DMS 273 treated with DMSO at 0.1 percent for 48 hours (cell line): ENCODE measurements around the gene HIP1.
A peak's percentile ranks its signal among the peaks of the same experiment; 100 is the strongest.
"Not testable (repeated sequence)": the region's sequence is repeated elsewhere in the genome, so short reads cannot be mapped to it uniquely, and the experiment has no call there.

ENCODE experiments used
- DNase-seq: peaks from one replicate; lab custom pipeline; 2025; lab: John Stamatoyannopoulos, UW

HIP1 gene

DNA sequence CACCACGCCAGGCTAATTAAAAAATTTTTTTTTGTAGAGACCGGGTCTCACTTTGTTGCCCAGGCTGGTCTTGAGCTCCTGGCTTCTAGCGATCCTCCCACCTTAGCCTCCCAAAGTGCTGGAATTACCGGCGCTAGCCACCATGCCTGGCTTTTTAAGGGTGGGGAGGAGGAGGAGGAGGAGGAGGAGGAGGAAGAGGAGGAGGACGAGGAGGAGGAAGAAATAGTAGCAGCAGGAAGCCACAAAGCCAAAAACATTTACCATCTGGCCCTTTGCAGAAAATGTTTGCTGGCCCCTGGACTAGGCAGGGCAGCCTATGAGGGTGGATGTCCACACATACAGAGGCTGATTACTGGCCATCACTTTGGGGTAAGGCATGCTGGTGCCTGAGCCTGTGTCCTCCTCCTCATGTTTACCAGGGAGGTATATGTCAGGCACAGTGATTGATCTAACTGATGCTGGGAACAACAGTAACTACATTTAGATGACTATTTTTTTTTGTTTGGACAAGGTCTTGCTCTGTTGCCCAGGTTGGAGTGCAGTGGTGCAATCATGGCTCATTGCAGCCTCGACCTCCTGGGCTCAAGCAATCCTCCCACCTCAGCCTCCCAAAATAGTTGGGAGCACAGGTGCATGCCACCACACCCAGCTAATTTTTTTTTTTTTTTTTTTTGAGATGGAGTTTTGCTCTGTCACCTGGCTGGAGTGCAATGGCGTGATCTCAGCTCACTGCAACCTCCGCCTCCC, 122.1 kb downstream of the HIP1 start:
- no peak for DNase-seq

DNA sequence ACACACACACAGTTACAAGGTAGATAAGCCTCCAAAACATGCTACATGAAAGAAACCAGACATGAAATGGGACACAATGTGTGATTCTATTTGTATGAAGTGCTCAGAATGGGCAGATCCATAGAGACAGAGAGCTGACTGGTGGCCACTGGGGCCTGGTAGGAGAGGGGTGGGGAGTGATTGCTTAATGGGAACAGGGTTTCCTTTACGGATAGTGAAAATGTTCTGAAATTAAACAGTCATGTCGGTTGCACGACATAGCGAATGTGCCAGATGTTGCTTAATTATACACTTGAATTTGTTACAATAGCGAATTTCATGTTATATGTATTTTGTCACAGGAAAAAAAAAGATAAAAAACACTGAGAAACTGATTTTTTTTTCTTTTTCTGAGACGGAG, 124.3 kb downstream of the HIP1 start:
- no peak for DNase-seq

DNA sequence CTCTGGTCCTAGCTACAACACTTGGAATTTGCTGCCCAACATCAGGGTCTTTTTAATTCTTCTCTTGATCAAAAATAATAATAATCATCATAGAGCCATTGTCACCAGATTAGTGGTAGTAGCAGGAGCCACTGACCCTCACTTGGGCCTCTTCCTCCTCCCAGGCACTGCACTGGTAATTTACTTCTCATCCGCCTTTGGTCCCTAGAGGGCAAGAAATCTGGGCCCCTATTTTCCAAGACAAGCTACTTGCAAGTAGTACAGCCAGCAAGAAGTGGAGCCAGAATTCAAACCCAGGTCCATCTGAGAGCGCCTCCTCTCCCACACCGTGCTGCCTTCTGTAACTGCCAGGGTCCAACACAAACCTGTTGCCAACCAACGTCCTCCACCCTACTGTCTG, 125.4 kb downstream of the HIP1 start:
- DNase-seq, result no peak

DNA sequence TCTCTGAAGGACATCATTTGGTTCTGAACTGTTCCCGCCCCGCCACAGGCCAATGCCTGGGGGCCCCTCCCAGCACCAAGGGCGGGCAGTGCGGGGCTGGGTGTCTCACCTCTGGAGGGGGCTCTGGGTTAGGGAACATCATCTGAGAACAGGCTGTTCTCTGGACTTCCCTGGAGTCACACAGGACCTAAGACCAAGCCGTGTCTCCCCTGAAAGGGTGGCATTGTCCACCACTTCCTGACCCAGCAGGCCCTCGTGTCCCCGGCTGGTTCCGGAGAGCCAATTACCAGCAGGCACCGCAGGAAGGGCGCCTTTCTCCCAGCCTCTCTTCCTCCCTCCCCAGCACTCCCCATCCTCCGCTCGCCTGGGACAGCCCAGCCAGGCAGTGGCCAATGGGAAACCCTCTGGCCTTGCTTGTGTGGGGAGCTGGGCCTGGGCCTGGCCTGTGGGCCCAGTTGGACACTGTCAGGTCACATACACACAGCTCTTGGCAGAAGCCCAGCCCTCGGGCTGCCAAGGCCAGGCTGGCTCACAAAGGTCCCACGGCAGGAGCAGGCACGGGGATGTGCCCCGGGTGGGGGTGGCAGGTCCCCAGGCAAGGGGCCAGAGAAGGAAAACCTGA, 127.1 kb downstream of the HIP1 start:
- no peak for DNase-seq

DNA sequence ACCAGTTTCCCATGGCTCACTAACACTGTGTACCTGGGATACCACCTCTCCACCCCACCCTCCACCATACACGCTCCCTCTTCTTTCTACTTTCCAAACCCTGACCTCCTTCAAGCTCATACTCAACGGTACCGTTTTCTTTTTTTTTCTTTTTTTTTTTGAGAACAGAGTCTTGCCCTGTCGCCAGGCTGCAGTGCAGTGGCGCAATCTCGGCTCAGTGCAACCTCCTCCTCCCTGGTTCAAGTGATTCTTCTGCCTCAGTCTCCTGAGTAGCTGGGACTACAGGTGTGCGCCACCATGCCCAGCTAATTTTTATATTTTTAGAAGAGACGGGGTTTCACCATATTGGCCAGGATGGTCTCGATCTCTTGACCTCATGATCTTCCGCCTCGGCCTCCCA, 129.3 kb downstream of the HIP1 start:
- DNase-seq, result not testable (repeated sequence)

DNA sequence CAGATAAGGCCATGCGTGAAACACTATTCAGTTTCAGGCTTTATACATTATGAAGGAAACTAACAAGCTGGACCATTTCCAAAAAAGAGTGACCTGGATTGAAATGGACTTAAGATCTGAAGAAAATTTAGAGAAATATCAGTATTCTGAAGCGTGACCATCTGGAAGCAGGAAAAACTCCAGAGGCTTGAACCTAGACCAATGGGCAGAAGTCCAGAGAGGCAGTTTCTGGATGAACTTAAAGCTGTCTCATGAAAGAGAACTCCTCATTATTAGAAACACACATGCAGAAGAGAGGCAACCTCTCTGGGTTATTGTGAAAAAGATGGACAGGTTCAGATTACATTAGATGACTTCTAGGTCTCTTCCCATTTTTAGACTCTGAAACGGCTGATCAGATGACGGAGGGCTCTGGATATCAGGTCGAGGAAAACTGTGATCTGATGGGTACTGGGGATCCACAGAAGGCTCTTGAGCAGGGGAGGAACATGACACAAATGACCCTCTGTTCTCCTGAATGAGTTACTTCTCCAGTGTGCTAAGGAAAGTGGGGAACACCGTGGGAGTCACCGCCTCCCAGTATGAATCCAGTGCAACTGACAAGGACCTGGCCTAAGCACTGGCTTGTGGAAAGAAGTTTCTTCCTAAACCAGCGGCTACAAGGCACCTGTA, 130.2 kb downstream of the HIP1 start:
- no peak for DNase-seq

DNA sequence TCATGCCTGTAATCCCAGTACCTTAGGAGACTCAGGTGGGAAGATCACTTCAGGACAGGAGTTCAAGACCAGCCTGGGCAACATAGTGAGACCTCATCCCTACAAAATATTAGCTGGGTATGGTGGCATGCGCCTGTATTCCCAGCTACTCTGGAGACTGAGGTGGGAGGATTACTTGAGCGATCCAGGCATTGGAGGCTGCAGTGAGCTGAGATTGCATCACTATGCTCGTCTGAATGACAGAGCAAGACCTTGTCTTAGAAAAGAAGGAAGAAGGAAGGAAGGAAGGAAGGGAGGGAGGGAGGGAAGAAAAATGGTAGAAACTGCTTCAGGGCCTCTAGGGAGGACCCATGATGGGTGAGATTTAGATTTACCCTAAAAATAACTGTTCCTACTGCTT, 134.3 kb downstream of the HIP1 start:
- no peak for DNase-seq

DNA sequence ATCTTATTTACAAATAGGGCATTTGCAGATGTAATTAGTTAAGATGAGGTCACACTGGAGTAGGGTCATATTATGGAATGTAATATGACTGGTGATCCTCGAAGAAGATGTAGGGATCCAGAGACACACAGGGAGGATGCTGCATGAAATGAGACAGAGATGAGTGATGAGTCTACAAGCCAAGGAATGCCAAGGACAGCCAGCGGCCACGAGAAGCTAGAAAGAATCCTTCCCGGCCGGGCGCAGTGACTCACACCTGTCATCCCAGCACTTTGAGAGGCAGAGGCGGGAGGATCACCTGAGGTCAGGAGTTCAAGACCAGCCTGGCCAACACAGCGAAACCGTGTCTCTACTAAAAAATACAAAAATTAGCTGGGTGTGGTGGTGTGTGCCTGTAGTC, 135.9 kb downstream of the HIP1 start:
- DNase-seq, result not testable (repeated sequence)

DNA sequence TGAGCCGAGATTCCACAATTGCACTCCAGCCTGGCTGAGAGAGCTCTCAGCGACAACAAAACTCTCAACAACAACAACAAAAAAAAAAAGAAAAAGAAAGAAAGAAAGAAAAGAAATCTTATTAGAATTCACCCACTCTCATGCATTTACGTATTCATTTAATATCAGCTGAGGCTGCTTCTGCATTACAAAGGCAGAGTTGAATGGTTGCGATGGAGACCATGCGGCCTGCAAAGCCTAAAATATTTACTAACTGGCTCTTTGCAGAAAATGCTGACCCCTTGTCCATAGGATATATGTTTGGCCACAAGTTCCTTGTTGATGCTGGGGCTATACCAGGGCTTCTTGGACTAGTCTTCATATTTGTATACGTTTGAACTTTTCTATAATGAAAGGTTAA, 137.2 kb downstream of the HIP1 start:
- DNase-seq, result no peak

DNA sequence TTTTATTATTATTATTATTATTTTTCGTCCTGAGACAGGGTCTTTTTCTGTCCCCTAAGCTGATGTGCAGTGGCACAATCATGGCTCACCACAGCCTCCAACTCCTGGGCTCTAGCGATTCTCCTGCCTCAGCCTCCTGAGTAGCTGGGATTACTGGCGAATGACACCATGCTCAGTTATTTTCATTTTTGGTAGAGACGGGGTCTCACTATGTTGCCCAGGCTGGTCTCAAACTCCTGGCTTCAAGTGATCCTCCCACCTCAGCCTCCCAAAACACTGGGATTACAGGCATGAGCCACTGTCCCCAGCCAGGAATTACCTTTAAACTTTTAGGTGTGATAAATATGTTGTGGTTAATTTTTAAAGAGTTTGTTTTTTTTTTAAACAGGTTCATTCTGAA, 138.0 kb downstream of the HIP1 start:
- not testable (repeated sequence) for DNase-seq

DNA sequence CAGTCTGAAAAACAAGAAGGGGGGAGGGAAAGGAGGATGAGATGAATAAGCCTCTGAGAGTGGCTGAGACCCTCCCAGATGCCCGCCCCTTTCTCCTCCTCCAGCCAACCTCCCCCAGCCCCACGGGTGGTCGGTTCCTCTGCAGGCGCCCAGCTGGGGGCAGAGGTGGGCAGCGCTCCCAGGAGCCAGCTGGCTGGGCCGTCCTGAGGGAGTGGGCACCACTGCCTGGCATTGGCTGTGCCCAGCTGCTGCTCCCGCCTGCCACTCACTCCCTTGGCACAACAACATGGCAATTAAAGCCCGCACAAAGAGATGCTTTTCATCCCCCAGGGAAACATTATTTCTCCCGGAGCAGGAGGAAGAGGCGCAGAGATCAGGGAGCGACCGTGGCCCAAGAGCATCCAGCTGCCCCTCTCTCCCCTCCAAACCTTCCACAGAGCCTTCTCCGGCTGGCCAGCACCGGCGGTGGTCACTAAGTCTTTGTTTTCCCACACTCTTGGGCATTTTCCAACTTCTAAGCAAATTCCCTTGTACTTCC, 139.4 kb downstream of the HIP1 start:
- DNase-seq, result peak; percentile 81

DNA sequence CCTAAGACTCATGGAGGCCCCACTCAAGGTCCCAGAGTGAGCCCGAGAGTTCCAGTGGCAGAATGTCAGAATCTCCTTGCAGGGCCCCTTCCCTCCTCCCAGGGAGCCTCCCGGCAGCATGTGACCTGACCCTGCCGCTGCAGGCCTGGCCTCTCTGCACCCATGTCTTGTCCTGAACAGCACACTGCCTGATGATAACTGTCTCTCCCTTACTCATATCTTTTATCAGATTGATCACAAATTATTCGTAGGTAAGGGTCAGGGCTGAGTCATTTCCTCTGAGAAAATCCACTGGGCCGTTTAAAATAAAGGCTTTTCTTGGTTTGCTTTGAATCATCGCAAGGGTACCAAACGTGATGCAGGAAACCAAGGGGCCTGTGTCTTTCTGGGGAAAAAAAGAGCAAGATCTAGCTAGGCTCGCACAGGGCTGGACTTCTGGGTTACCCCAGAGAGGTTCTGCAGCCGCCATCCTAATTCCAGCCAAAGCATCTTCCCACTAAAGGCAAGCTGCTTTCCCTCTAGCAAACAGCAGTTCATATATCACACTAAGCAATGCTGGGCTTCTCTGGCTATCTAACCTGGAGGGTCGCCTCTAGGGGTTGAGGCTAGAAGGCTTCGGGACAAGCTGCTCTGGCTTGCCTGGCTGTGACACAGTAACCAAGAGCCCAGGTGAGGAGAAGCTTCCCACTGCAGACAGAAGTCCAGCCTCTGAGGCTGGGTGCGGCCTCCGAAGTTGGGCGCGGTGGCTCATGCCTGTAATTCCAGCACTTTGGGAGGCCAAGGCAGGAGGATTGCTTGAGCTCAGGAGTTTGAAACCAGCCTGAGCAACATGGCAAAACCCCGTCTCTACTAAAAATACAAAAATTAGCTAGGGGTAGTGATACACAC, 141.8 kb downstream of the HIP1 start:
- DNase-seq, result no peak

DNA sequence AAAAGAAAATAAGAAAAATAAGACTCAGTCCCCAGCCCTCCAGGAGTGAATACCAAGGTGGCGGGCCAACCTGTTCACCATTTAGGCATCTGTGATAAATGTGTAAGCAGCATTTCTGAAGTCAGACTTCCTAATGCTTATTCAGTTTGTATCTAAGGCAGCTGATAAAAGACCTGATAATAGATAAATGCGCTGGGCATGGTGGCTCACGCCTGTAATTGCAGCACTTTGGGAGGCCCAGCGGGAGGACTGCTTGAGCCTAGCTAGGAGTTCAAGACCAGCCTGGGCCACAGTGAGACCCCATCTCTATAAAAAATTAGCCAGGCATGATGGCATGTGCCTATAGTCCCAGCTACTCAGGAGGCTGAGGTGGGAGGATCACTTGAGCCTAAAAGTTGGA, 143.0 kb downstream of the HIP1 start:
- no peak for DNase-seq

DNA sequence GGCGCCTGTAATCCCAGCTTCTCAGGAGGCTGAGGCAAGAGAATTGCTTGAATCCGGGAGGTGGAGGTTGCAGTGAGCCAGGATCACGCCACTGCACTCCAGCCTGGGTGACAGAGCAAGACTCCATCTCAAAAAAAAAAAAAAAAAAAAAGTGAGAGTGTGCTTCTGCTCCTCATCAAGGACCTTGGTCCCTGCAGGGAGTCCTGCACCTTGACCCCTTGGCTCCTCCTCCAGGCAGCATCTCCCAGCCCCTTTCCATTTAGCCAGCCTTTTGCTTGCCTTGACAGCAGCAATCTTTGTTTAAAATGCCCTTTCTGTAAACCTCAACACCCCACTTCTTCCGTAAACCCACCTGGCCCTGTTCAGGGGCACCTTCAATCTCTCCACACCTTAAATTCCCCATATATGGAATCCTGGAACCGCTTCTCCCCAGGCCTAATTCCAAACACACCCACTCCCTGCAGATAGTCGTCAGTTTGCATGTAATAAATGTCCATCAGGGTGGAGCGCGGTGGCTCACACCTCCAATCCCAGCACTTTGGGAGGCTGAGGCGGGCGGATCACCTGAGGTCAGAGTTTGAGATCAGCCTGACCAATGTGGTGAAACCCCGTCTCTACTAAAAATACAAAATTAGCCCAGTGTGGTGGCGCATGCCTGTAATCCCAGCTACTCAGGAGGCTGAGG, 145.1 kb downstream of the HIP1 start:
- not testable (repeated sequence) for DNase-seq

DNA sequence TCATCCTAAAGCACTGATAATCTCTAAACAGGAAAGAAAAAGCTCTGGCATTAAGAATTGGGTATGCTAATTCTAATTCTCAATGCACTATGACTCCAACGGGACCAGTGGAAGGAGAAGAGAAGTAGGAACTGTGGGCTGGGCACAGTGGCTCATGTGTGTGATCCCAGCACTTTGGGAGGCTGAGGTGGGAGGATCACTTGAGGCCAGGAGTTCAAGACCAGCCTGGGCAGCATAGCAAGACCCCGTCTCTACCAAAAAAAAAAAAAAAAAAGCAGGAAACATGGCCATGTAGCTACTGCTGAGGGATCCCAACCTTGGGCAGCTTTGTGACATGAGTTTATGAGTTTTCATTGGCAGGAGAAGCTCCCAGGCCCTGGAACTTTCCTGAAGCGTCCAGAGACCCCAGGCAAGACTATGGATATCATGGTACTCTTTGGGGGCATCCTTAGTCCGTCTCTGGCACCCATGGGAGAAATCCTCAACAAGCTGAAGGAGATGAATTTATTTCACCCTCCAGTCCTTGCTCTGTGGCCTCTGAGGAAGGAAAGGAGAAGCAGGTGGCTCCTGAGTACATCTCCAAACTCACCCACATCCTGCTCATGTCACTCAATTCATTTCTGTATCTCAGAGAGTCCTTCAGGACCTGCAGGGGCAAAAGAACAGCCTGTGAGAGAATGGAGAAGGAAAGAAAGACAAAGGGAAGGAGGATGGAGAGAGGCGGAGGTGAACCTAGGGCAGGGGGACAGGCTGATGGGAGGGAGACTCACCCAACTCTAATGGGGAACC, 147.1 kb downstream of the HIP1 start:
- DNase-seq, result no peak

DNA sequence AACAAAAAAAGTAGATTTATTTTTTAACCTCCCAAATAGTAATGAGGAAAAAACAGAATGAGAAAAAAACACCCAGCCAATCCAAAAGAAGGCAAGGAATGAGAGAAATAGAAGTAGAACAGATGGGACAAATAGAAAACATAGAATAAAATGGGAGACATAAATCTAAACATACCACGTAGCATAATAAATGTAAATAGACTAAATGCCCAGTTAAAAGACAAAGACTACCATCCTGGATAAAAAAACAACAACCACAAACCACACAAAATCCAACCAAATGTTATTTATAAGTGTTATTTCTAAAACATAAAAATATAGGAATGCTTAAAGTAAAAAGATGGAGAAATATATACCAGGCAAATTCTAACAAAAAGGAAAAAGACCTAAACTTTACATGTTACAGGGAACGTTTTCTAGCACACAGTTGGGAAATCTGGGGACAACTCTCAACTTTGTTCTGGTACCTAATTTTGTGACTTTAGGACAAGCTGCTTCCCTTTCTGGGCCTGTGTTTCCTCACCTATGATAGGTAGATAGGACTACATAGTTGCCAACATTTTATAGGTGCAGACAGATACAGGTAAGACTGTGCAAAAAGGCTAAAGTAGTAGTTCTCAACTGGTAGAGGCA, 148.3 kb downstream of the HIP1 start:
- DNase-seq, result no peak

DNA sequence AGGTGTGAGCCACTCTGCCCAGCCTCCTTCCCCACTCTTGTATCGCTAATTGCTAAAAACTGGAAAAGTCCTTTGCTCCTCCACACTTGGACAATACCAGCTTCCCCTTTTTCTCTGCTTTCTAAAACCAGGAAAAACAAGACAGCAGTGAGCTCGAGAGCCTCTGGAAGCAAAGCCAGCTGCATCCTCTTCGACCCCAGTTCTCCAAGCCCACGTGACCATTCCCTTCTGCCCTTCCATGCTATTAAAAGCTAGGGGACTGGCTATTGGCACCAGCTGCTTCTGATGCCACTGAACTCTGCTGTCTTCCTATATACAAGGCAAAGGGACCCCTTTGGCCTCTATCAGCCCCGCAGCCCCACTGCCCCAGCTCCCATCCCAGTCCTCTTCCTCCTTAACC, 154.4 kb downstream of the HIP1 start:
- DNase-seq, result no peak

DNA sequence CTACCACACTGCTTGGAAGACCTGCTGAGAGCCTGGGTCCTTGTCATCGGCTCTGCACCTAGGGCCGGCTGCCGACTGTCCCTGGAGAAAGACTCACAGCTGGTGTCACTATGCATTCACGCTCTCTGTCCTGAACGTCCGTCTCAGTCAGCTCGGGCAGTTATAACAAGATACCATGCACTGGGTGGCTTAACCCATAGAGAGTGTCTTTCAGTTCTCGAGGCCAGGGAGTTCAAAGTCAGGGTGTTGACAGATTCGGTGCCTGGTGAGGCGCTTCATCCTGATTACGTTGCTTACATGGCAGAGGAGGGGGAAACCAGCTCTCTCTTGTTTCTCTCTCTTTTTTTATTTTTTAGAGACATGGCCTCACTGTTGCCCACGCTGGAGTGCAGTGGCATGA, 155.5 kb downstream of the HIP1 start:
- DNase-seq, result no peak

DNA sequence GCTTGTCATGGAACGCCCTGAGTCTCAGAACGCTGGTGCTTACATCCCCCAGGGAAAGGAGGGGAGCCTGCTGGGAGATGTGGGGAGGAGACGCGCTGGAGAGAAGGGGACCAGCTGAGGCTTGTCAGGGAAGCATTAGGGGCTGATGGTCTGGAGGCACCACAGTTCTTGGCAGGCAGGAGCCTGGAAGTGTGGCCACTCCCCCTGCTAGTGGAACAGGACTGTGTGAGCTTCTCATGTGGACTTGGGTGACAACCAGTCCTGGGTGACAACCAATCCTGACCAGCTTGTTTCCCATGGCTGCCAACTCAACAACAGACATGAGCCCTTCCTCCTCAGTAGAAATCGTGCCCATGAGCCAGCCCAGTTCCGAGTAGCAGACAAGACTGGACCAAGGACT, 158.8 kb downstream of the HIP1 start:
- DNase-seq, result no peak

DNA sequence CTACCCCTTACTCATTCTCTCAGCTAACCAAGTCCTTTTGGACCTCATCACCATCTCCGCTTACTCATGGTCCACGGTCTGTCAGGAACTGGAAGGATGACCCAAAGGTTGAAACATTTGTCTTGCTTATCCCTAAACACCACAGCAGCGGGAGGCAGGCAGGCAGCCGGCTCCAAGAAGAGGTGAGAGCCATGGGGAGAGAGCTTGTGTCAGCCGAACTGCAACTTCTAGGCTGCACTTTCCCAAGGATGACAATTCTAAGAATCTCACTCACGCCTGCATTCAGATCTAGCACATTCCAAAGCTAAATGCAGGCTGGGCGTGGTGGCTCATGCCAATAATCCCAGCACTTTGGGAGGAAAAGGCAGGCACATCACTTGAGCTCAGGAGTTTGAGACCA, 160.7 kb downstream of the HIP1 start:
- DNase-seq, result no peak
